DMS 273 treated with DMSO at 0.1 percent for 48 hours (cell line): ENCODE data around the gene GPR87.

Experiments used
- DNase-seq: peaks from one replicate; lab custom pipeline; 2025; lab: John Stamatoyannopoulos, UW

Gene GPR87

DNA sequence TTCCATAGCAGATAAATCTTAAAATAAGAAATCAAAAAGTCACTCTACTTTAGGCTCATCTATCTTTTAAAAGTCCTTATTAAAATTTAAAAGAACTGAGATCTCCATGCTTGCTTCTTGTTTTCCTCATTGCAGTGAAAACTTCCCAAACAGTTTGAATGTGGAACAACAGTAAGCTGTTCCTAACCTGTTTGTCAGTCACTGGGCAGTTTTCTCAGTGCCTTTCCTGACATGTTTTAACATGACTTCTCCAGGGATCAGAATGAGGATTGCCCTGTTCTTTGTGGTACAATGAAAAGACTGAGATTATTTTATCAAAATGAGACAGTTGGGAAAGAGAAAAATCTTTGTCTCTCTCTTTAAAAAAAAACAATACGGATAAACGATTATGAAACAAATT is 774 bp downstream of the GPR87 start:
- DNase-seq = no peak

DNA sequence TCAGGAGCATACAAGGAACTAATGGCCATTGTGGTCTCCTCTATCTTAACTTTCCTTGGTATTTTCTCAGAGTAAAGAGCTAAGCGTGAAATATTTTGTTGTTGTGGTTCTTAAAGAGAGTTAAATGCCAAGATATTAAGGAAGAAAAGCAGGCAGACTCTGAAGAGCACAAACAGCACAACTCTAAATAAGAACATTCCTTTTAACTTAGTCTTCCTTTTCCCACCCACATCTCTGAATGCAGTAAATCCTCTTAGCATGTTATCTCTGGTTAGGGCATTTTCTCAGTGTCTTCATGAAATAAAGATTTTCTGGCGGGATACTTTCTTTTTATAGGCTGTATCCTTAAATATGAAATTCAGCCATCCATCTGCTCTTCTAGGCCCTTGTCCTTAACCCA is 1.5 kb downstream of the GPR87 start:
- DNase-seq = no peak

DNA sequence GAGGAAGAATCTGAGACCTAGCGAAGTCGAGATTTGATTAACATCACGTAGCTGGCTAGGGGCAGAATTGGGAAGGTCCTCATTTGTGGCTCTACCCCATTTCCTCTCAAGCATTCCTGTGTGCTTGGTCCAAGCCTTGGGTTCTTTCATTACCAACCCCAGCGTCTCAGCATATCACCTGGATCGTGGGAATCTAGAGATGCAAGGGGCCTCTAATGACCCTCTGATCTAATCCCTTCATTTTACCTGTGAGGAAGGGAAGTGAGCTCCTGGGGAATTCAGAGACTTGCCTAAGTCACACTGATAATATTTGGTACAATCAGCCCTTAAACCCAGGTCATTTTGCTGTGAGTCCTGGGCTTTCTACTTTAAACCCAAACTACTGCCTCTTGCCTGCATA is 2.0 kb downstream of the GPR87 start:
- no peak for DNase-seq

DNA sequence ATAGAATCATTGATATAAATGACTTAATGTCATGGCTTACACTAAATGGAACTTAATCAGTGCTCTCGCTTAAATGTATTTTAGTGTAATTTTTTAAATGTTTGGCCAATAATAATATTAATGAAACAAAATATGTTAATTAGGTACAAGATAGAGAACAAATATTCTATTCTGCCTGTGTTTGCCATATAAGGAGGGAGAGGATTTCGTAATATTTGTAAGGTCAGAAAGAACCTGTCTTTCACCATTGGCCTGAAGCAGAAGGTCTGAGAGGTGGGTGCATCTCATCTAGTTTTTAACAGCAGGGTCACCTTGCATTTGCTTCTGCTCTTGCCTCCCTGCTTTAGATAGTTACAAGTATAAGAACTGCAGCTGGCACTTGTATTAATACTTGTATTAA is 2.5 kb downstream of the GPR87 start:
- DNase-seq = no peak

DNA sequence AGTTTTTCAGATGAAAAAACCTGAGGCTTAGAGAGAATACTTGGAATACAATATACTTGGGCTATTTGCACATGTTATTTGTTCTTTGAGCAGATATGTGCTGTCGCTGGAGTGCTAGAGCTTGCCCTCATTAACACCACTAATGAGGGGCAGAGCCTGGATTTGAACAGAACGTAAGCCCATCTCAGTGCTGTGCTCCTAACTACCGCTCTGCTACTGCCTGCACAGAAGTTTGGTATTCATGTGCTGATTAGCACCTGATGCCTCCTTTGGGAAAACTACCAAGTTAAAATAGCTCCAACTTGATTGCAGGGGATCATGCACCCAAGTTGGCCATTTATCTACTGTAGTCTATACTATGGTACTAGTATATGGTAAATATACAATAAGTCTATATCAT is 3.6 kb downstream of the GPR87 start:
- no peak for DNase-seq

DNA sequence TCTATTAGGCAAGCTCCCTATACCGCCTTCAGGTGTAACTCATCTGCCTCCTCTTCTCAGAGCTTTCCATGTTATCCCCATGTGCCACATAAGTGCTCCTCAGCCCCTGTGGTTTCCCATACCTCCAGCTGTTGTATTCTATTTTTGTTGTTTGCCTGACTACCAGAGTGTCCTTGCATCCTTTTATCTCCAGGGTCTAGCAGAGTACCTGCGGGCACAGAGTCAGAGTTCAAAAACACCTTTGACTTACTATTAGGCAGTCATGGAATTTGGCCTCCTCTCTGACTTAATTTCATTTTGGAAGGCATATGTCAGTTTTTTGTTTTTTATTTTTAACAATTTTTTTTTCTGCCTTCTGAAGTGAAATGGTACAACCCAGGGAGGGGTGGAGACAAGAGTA is 7.1 kb downstream of the GPR87 start:
- no peak for DNase-seq

DNA sequence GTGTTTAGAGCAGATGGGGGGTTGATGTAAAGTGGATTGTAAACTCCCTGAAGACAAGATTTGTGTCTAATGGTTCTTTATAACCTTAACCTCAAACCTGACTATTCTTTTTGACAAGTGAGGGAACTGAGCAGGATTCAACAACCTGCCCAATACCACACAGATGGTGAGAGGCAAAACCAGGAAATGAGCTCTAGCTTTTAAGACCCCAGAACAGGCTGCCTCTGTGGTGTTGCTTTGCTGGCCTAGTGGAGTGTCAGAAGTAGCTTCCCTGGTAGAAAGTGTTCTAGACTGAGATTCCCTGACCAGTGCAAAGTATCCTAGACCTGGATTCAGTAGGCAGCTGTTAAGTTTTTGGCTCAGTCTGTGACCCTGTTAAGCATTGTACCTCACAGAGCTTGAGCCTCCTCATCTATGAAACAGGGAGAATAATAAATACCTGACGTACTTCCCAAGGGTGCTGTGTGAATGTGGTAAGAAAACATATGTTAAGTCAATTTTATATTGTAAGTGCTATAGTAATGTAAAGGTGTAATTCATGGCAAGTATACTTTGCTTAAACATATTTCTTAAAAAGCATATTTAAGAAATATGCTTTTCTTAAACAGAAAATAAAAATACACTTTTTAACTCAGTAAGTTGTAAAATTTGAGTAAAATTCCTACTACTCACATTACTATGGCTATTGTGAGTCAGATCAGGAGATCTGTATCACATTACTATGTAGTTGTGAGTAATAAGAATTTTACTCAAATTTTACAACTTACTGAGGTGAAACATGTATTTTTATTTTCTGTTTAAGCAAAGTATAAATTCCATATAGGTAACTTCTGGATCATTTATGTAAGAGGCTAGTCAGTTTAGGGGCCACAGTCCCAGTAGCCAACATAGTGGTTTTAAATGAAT is 8.8 kb downstream of the GPR87 start:
- no peak for DNase-seq

DNA sequence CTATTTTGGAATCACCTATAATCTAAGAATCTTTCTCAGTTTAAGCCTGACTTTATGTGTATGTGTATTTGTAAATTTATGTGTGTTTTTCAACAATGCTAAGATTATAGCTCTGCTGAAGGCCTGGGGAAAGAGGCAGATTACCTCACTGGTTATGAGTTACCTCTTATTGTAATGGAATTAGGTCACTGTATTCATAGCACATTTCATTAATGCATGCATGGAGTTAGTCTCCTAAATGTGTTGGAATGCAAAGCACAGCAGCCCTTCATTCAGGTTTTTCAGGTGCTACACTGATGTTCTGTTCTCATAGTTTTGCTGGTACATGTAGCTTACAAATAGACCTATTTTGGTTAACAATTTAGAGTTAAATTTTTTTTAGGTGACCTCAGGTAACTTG is 9.5 kb downstream of the GPR87 start:
- DNase-seq = no peak

DNA sequence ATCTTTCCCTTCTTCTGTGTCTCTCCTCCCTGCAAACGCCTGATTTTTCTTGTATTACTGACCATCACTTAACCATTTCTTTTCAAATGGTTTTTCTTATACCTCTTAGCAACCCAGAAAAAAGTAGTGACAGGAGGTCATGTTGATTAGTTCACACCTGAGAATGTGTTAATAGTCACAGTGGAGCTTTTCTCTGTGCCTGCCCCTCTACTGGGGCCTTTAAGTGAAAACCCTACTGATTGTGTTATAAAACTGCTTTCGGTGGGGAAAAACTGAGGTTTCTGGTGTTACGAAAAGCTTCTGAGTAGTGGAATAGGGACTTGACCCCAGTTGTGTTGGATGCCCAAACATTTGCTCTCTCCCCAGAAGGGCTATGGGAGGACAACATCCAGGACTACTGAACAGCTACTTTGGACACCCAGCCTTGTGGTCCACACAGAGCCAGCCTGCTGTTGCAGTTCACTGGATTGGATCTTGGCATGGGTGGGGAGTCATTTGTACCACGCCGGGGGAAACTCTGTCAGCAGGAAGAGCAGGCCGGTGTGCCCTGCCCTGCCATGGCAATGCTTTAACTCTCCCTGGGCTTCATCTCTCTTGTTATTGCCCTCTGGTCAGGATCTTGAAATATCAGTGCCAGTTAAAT is 10.3 kb downstream of the GPR87 start:
- no peak for DNase-seq

DNA sequence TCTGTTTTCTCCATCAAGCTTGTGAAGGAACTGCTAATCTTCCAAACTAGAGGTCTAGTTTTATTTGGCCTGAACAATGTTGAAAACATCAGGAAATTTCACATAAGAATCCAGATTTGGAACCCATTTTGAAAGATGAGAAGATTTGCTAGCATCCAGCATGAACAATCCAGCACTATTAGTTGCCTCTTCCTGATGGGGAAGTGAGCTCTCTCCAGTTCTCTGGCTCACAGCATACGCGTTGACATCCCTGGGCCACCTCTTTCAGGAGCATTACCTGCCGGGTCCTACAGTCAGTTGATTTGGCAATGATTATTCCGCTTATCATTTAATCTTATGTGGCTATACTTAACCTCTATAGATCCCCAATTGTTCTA is 10.9 kb downstream of the GPR87 start:
- no peak for DNase-seq

DNA sequence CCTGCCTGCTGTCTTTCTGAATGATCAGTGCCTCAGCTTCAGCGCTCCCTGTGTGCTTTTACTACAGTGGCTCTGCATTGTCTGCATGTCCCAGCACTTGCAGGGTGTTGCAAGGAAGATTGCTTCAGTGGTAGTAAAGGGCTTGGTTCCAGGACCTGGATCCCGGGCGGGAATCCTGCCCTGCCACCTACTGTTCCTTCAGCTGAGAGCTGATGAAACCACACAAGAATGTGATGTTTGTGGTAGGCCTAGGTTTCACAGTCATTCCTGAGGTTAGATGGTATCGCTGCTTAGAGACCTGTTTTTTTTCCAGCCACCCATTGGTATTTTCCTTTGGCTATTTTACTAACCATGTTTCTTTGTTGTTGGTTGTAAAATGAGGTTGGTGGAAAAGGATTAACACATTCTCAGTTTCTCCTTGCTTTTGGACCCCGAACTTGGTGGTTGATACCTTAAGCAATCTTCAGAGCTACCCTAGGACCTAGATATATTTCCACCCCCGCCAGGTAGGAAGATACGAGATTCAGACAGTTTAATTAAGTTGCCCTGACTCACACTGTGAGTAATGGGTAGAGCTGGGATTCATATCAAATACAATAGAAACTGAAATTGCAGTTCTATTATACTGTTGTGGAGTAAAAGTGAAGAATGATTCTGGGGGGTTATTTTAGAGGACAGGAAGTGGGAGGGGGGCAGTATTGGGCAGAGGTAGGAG is 11.4 kb downstream of the GPR87 start:
- DNase-seq = no peak

DNA sequence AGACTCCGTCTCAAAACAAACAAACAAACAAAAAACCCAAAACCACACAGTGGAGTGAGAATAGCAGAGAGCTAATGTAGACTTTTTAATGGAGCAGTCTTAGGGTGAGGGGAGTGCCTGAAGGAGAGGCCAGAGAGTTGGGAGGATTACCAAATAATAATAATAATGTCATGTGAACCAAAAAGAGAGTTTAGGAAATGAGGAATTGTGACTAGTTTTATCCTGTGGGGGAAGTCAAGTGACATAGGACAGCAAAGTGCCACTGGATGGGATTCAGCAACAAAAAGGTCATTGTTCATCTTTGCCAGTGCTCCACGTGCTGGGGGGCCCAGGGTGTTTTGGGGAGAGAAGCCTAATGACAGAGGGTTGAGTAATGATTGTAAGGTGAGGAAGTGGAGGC is 12.9 kb downstream of the GPR87 start:
- DNase-seq = no peak

DNA sequence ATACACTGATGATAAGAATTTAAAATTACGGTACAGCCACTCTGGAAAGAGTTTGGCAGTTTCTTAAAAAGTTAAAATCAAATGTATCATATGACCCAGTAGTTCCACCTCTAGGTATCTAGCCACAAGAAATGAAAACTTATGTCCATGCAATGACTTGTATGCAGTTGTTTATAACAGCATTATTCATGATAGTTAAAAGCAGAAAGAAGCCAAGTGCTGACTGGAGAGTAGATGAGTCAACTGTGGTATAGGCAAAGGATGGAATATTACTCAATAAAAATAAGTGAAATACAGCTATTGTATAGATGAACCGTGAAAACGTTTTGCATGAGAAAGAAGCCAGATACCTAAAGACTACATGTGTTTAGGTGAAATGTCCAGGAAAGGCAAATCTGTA is 14.8 kb downstream of the GPR87 start:
- no peak for DNase-seq

DNA sequence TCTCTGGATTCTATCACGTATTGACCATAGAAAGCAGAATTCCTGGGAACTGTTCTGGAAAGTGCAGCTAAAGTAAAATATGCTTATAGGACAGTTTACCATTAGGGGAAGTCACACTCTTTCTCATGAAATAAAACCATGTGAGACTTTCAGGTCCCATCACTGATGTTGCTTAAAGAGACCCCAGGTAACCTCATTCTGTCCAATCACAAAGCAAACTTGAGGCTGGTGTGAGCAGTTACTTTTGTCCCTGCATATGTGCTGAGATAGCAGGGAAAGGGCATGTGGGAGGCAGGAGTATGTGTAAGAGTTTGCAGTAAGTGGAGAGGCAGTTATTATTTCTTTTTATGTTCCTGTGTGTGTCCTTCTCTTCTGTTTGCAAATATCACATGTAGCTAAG is 16.1 kb downstream of the GPR87 start:
- no peak for DNase-seq

DNA sequence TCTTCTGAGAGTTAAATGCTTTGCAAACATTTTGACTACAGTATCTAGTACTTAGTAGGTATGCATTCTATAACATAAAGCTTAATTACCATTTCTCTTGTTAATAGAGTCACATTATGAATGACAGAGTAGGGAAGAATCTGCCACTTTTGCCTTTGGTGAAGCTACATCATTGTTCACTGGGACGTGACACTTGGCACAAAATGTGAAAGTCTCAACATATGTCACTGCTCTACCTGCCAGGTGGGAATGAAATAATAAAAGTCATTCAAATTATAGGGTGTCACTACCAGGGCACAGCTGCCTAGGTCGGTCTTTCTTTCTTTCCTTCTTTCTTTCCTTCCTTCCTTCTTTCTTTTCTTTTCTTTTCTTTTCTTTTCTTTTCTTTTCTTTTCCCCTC is 17.6 kb downstream of the GPR87 start:
- DNase-seq = no peak

DNA sequence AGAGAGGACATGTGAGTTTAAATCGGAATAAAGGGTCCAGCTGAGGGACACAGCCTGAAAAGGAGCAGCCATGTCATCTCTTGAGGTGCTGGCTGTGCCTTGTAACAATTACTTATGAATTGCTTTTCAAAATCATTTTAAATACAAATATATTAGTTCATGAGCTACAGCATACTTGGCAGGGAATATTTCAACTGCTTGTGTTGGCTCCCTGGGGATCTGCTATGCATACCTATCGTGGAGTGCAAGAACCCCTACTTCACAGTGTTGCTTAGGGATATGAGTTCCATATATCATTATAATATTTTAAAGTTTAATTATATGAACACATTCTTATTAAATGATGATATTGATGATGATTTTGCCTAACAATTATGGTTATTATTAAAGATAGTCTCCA is 19.2 kb downstream of the GPR87 start:
- DNase-seq = no peak

DNA sequence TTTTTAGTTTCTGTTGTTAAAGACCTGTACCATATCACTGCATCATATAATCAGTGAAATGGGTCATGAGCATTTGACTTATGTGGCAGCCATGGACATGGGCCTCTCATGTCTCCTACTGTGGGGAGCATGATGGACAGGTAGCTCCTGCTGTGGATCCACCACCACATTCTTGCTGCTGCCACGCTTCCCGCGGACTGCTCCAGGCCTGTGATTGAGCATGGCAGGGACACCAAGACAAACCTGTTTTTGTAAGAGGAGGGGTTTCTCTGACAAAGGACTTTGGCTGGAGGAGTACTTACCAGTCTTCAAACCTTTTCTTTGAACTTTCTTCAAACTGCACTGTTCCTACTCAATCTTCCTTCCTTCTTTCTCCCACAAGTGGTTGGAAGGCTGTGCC is 20.4 kb downstream of the GPR87 start:
- DNase-seq = no peak

DNA sequence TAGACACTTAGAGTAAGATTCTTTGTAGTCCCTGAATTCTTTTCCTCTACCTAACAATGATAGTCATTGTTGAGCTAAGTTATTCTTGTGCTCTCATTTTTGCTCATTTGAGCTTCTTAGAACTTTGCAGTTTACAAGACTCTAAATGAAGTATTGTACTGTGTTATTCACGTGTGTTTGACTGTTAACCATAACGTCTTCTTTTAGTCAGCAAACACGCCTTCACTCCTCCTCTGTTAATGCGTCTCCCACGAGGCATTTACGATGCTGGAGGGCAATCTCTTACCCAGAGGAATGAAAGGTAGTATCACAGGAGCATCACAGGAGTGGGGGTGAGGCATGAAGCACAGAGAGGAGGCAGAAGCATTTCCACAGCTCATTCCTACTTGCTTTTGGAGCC is 23.5 kb downstream of the GPR87 start:
- no peak for DNase-seq

DNA sequence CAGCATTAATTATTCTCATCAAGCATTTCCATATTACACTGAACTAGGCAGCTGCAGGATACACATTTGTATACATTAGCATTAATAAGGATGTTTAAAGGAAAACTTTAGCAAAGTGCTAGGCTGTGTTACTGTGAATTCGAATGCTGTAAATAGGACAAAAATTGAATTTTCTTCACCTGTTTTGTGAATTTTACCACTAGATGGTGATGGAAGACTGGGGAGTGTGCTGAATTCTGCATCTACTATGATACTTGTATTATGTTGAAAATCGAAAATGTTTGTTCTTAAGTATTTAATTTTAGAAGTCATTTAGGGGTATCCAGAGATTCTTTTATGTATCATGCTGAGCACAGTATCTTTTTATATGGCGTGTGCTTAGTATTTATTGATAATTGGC is 25.9 kb downstream of the GPR87 start:
- no peak for DNase-seq

DNA sequence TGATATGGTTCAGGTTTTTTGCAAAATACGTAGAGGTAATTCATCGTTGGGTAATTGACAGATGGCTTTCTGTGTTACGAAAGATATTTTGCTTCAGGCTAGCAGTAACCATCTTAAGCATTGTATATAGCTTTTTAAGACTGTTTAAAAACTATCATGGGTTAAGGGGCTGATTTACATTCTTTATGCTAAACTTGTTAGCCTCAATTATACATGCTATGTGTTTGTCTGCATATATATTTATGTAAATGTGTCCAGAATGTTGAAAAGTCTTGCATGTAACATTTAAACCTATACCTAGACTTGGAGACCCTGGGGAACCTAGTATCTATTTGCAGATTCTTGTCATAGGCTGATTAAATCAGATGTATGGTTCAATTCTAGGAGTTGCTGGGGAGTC is 27.2 kb downstream of the GPR87 start:
- no peak for DNase-seq

DNA sequence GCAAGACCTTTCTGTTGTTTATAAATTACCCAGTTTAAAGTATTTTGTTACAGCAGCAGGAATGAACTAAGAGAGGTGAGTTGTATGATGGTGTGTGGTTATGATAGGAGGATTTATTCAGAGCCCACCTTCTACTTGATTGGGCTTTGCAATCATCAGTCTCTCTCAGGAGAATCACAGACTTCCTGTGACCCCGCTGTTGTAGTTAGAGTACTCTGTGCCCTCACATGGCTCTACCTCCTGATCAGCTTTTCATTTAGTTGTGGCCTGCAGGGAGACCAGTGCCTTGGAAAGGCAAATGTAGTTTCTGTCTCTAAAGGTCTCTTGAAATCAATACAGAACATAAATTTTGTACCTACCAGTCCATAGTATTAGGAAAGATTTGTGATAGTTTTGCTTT is 30.7 kb downstream of the GPR87 start:
- DNase-seq = no peak

DNA sequence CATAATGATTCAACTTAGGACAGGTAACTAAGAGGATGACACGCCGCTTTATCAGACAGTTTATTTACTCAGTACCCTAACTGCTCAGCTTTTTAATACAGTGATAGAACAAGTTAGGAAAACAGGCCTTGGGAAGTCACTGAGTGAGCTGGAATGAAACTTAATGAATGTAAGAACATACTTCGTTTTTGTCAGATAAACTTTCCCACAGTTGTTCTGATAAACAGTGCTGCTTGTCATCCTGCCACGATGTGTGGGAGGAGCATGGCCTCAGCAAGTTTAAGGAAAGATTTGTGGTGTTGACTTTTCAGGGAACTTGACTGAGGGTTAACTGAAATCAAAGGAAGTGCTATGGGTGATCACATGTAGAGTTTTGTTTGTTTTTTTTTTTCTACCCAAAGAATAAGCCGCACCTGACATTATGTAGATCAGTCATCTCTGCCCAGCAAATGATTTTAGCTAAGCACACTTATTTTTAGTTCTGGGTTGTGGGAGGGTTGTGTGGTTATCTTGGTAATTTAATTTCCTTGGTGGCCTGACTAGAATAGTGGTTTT is 32.6 kb downstream of the GPR87 start:
- no peak for DNase-seq

DNA sequence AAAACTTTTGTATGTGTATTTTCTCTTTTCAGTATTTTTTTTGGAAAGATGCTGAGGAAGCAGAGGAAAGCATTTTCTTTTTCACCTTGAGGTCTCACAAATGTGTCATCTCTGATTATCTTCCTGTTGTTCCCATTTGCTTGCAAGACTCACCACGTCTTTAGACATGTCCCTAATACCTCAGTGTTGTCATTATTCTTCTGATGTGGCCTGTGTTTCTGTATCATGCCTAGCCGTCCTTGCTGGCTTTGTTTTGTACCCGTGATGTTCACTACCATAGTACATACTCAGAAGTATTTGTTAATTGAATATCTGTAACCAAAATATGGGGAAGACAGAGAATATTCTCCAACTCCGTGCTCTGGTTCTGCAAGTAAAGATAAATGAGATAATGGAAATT is 33.2 kb downstream of the GPR87 start:
- no peak for DNase-seq
